RWPE2 (cell line): ENCODE data around the gene SLC38A8.

Experiments used
- ATAC-seq: fragments of 200-7000 bp; cut with Tn5 transposase; 3 replicates; pipeline ENCODE4 v1.9.1; 2021; ENCODE audit warnings: low read depth
- DNase-seq: peaks from one replicate; pipeline ENCODE4 v3.0.0-alpha.2; 2020; ENCODE audit warnings: low spot score
- H3K27ac ChIP-seq: fragments of 450-650 bp; 2 replicates; pipeline ENCODE4 v1.5.1; 2017; ENCODE audit warnings: mild to moderate bottlenecking; ENCODE audit not compliant: poor library complexity, severe bottlenecking
- H3K27me3 ChIP-seq: fragments of 250-450 bp; sonication (Bioruptor Pico); 2 replicates; pipeline ENCODE4 v1.5.1; 2021; ENCODE audit warnings: mild to moderate bottlenecking, moderate library complexity; ENCODE audit not compliant: insufficient read depth, poor library complexity, severe bottlenecking
- H3K36me3 ChIP-seq: fragments of 250-450 bp; sonication (Bioruptor Pico); 2 replicates; pipeline ENCODE4 v1.5.1; 2020; ENCODE audit warnings: low read depth, mild to moderate bottlenecking, moderate library complexity
- H3K4me1 ChIP-seq: fragments of 250-450 bp; sonication (Bioruptor Pico); 2 replicates; pipeline ENCODE4 v1.5.1; 2021; ENCODE audit warnings: mild to moderate bottlenecking, moderate library complexity; ENCODE audit not compliant: insufficient read depth, poor library complexity, severe bottlenecking
- H3K4me3 ChIP-seq: fragments of 250-450 bp; sonication (Bioruptor Pico); 2 replicates; pipeline ENCODE4 v1.5.1; 2021; ENCODE audit warnings: mild to moderate bottlenecking, moderate library complexity; ENCODE audit not compliant: severe bottlenecking
- H3K9me3 ChIP-seq: fragments of 250-450 bp; sonication (Bioruptor Pico); 2 replicates; pipeline ENCODE4 v1.5.1; 2021; ENCODE audit warnings: mild to moderate bottlenecking, moderate library complexity; ENCODE audit not compliant: severe bottlenecking
- TF ChIP-seq, protein P1 (sequence below): fragments of 450-650 bp; IDR thresholded peaks from one replicate; pipeline ENCODE4 v1.5.1; 2017; ENCODE audit warnings: mild to moderate bottlenecking, moderate library complexity; ENCODE audit not compliant: poor library complexity, severe bottlenecking

The SLC38A8 gene

GRCh38 chr16:83975590-83976260 is 66.9 kb downstream of the SLC38A8 start:
- no peaks in the 10 kb centered on the region for H3K4me1 ChIP-seq
- no peak for DNase-seq
- H3K9me3 ChIP-seq, result no peaks in the 10 kb centered on the region
- no peaks in the 10 kb centered on the region for H3K27me3 ChIP-seq
- no peak overlapping the region for H3K27ac ChIP-seq
- no peak overlapping the region for H3K4me3 ChIP-seq
- TF ChIP-seq, protein P1, sequence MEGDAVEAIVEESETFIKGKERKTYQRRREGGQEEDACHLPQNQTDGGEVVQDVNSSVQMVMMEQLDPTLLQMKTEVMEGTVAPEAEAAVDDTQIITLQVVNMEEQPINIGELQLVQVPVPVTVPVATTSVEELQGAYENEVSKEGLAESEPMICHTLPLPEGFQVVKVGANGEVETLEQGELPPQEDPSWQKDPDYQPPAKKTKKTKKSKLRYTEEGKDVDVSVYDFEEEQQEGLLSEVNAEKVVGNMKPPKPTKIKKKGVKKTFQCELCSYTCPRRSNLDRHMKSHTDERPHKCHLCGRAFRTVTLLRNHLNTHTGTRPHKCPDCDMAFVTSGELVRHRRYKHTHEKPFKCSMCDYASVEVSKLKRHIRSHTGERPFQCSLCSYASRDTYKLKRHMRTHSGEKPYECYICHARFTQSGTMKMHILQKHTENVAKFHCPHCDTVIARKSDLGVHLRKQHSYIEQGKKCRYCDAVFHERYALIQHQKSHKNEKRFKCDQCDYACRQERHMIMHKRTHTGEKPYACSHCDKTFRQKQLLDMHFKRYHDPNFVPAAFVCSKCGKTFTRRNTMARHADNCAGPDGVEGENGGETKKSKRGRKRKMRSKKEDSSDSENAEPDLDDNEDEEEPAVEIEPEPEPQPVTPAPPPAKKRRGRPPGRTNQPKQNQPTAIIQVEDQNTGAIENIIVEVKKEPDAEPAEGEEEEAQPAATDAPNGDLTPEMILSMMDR, result no peak
- no peaks in the 10 kb centered on the region for H3K36me3 ChIP-seq
- no peak for ATAC-seq

DNA sequence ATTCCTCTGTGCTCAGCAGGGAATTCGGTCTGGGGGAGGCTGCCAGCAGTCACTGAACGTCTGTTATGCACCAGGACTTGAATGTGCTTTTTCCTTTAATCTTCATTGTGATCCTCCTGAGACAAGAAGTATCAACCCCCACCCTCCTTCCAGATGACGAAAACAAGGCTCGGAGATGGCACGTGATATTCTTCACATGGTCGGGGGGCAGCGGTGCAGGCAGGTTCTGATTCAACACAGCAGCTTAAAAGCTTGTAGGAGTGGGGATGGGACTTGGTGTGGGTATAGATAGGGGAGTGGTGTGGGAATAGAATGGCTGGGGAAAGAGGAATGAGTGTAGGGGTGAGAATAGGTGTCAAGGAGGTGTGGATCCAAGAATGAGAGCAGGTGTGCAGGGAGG is 68.1 kb downstream of the SLC38A8 start:
- DNase-seq (no peak), ATAC-seq (no peak)
- H3K27ac ChIP-seq, result no peak overlapping the region
- no peaks in the 10 kb centered on the region for H3K4me1 ChIP-seq
- TF ChIP-seq, protein P1, result no peak
- no peaks in the 10 kb centered on the region for H3K27me3 ChIP-seq
- H3K9me3 ChIP-seq, result no peaks in the 10 kb centered on the region
- H3K4me3 ChIP-seq, result no peak overlapping the region
- H3K36me3 ChIP-seq, result no peaks in the 10 kb centered on the region

DNA sequence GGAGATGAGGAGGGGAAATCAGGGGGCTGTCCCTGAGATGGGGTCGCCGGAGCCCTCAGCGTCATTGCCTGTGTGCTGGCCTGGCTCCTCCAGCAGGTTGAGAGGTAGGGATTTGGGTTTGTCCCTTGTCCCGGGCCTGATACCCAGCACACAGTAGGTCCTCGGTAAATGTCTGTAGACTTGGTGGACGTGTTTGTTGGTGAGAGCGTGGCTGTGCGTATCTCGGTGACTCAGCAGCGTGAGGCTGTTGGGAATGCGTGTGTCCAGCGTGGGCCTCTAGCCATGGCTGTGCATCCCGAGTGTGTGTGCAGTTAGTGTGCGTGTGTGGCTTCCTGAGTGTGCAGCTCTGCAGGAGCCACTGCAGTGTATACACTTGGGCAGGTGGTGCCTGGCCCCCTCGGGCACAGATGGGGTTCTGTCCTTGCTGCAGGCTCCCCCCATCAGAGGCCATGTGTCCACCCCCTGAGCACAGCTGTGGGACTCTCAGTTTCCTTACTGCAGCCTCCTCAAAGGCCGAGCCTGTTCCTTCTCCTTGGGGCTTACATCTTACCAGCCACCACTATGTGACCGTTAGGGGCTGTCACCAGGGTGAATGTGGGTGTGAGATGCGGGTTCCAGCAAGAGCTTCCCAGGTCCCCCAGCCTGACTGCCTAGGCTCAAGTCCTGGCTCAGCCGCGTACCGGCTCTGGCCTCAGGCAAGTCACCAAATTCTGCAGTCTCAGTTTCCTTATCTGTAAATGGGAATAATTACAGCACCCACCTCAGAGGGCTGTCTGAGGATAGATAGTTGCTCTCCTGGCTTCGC is 68.8 kb downstream of the SLC38A8 start:
- Histone ChIP-seq H3K36me3 (no peaks in the 10 kb centered on the region), H3K27ac (no peak overlapping the region), H3K4me3 (no peak overlapping the region), H3K4me1 (no peaks in the 10 kb centered on the region), H3K9me3 (no peaks in the 10 kb centered on the region), H3K27me3 (peaks cover 5% of the 10 kb centered on the region)
- DNase-seq (no peak), ATAC-seq (no peak)
- TF ChIP-seq, protein P1, result no peak

DNA sequence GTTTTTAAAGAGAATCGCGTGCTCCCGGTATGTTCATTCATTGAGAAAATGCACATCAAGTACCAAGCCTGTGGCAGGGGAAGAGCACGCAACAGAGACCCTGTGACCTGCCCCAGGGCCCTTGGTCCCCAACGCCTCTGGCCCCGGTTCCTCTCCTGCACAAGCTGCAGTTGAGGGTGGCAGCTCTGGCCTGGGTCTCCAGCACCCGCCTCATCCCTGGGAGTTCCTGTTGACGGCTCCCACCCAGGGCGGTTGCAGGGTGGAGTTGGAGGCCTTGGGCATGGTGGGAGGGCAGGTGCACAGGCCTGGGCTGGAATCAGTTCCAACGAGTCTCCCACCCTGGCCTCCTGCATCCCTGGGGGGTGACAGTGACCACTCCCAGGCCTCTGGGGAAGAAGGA is 69.5 kb downstream of the SLC38A8 start:
- no peak for ATAC-seq
- Histone ChIP-seq H3K27me3 (peaks cover 5% of the 10 kb centered on the region), H3K36me3 (no peaks in the 10 kb centered on the region), H3K27ac (no peak overlapping the region), H3K4me3 (no peak overlapping the region), H3K9me3 (no peaks in the 10 kb centered on the region), H3K4me1 (no peaks in the 10 kb centered on the region)
- TF ChIP-seq, protein P1, result no peak
- no peak for DNase-seq
